Natural killer cell treated with Interleukin-12 subunit alpha and Interleukin-12 subunit beta and Interleukin-15 and Interleukin-18, amount 100 ng/mL, for 72 hours (primary cell): ENCODE results near the gene SERTM1. TPM values are rescaled to one million over a fixed set of nuclear protein-coding genes. Genes with fewer than 3 reads are reported as not detected.
A peak's percentile ranks its signal among the peaks of the same experiment; 100 is the strongest.

Source experiments
- ATAC-seq, 2 donors: fragments of 150-1000 bp; cut with Tn5 transposase in 1 of 2; sonication (Bioruptor Pico), chemical (Tn5 transposase) in 1 of 2; 2 replicates each; pipeline ENCODE4 v1.10.0; 2021
- DNase-seq: peaks from one replicate; pipeline ENCODE4 v3.0.0; 2022; ENCODE audit warnings: low spot score
- H3K27ac Mint-ChIP-seq, 2 donors: 1 replicate in 1 of 2; 2 replicates in 1 of 2; pipeline ENCODE4 v1.8.0; 2022; ENCODE audit warnings: mixed read lengths in 2 of 2, mild to moderate bottlenecking in 1 of 2, moderate library complexity in 1 of 2
- H3K27me3 Mint-ChIP-seq, 2 donors: 1 replicate in 1 of 2; 2 replicates in 1 of 2; pipeline ENCODE4 v1.8.0; 2022; ENCODE audit warnings: mixed read lengths in 2 of 2
- H3K36me3 Mint-ChIP-seq: one replicate; pipeline ENCODE4 v1.8.0; 2022; ENCODE audit warnings: mixed read lengths
- H3K4me1 Mint-ChIP-seq, 2 donors: 1 replicate in 1 of 2; 2 replicates in 1 of 2; pipeline ENCODE4 v1.8.0; 2022; ENCODE audit warnings: low read depth in 2 of 2, mixed read lengths in 2 of 2, mild to moderate bottlenecking in 1 of 2
- H3K4me3 Mint-ChIP-seq: one replicate; pipeline ENCODE4 v1.8.0; 2022; ENCODE audit warnings: mixed read lengths
- H3K9me3 Mint-ChIP-seq: 2 replicates; pipeline ENCODE4 v1.8.0; 2022; ENCODE audit warnings: mixed read lengths
- total RNA-seq, 2 donors: library from RNA; stranded (reverse); gene quantifications; one replicate each; pipeline ENCODE4 v1.2.3, GENCODE V29; 2022

Gene SERTM1
- total RNA-seq, result not detected

- Mint-ChIP-seq H3K27me3 (peaks cover 22 to 47% of the 10 kb centered on the region in 2 donors), H3K9me3 (peaks cover 3% of the 10 kb centered on the region), H3K36me3 (peaks cover 6% of the 10 kb centered on the region), H3K4me3 (no peak within 1 kb of the TSS), H3K27ac (no peak within 1 kb of the TSS), H3K4me1 (no peaks in the 10 kb centered on the region)
- ATAC-seq, result peak; percentile 24 to 27
- no peak for DNase-seq
These were observed at the start of gene SERTM1 for GRCh38 chr13:36673838-36674326. TSS of gene SERTM1 (plus strand) at chr13:36674020. CDS start at chr13:36695079, 21,059 bp downstream.

- H3K27me3 Mint-ChIP-seq, result no peaks in the 10 kb centered on the region
- H3K4me3 Mint-ChIP-seq, result no peak overlapping the region
- no peak overlapping the region for H3K27ac Mint-ChIP-seq
- ATAC-seq (no peak), DNase-seq (no peak)
- no peaks in the 10 kb centered on the region for H3K36me3 Mint-ChIP-seq
- H3K4me1 Mint-ChIP-seq, result no peaks in the 10 kb centered on the region
- H3K9me3 Mint-ChIP-seq, result peaks cover 10% of the 10 kb centered on the region
These were observed 45.3 kb upstream of the SERTM1 start for GRCh38 chr13:36628377-36629056.

GRCh38 chr13:36629057-36629385 lies 44.8 kb upstream of the SERTM1 start:
- ATAC-seq, result no peak
- H3K4me1 Mint-ChIP-seq, result no peaks in the 10 kb centered on the region
- H3K4me3 Mint-ChIP-seq, result no peak overlapping the region
- DNase-seq, result no peak
- no peak overlapping the region for H3K27ac Mint-ChIP-seq
- no peaks in the 10 kb centered on the region for H3K27me3 Mint-ChIP-seq
- peaks cover 10% of the 10 kb centered on the region for H3K9me3 Mint-ChIP-seq
- no peaks in the 10 kb centered on the region for H3K36me3 Mint-ChIP-seq

- H3K27me3 Mint-ChIP-seq, result no peaks in the 10 kb centered on the region
- no peaks in the 10 kb centered on the region for H3K36me3 Mint-ChIP-seq
- H3K4me1 Mint-ChIP-seq, result no peaks in the 10 kb centered on the region
- H3K4me3 Mint-ChIP-seq, result no peak overlapping the region
- peaks cover 7% of the 10 kb centered on the region for H3K9me3 Mint-ChIP-seq
- no peak for ATAC-seq
- DNase-seq, result no peak
- no peak overlapping the region for H3K27ac Mint-ChIP-seq
These were observed 43.5 kb upstream of the SERTM1 start for GRCh38 chr13:36630181-36630803.

GRCh38 chr13:36639610-36640009 lies 34.2 kb upstream of the SERTM1 start:
- H3K4me3 Mint-ChIP-seq, result no peak overlapping the region
- DNase-seq, result no peak
- peaks cover 6% of the 10 kb centered on the region for H3K9me3 Mint-ChIP-seq
- no peaks in the 10 kb centered on the region for H3K4me1 Mint-ChIP-seq
- H3K36me3 Mint-ChIP-seq, result no peaks in the 10 kb centered on the region
- H3K27me3 Mint-ChIP-seq, result no peaks in the 10 kb centered on the region
- no peak overlapping the region for H3K27ac Mint-ChIP-seq
- ATAC-seq, result no peak

GRCh38 chr13:36650611-36651010 lies 23.2 kb upstream of the SERTM1 start:
- peaks cover 4% of the 10 kb centered on the region for H3K9me3 Mint-ChIP-seq
- ATAC-seq (no peak), DNase-seq (no peak)
- no peaks in the 10 kb centered on the region for H3K36me3 Mint-ChIP-seq
- no peak overlapping the region for H3K4me3 Mint-ChIP-seq
- no peaks in the 10 kb centered on the region for H3K27me3 Mint-ChIP-seq
- H3K27ac Mint-ChIP-seq, result no peak overlapping the region
- H3K4me1 Mint-ChIP-seq, result no peaks in the 10 kb centered on the region

- ATAC-seq (no peak), DNase-seq (no peak)
- Mint-ChIP-seq H3K4me3 (no peak overlapping the region), H3K4me1 (no peaks in the 10 kb centered on the region), H3K27me3 (peaks cover under 1 to 4% of the 10 kb centered on the region in 2 donors), H3K9me3 (peaks cover 5% of the 10 kb centered on the region), H3K27ac (no peak overlapping the region), H3K36me3 (no peaks in the 10 kb centered on the region)
These were observed 8.2 kb upstream of the SERTM1 start for GRCh38 chr13:36665630-36666029.

GRCh38 chr13:36666477-36667229 lies 7.2 kb upstream of the SERTM1 start:
- DNase-seq, result no peak
- Mint-ChIP-seq H3K4me1 (no peaks in the 10 kb centered on the region), H3K36me3 (no peaks in the 10 kb centered on the region), H3K27me3 (peaks cover 4 to 7% of the 10 kb centered on the region in 2 donors), H3K27ac (no peak overlapping the region), H3K4me3 (no peak overlapping the region), H3K9me3 (peaks cover 5% of the 10 kb centered on the region)
- ATAC-seq, result no peak

GRCh38 chr13:36668316-36668715 lies 5.5 kb upstream of the SERTM1 start:
- Mint-ChIP-seq H3K9me3 (peaks cover 5% of the 10 kb centered on the region), H3K27me3 (peaks cover 12 to 24% of the 10 kb centered on the region in 2 donors)
- ATAC-seq, result no peak

GRCh38 chr13:36673352-36673751 lies 468 bp upstream of the SERTM1 start:
- ATAC-seq (peak in 1 of 2 donors; percentile 28), DNase-seq (no peak)
- Mint-ChIP-seq H3K9me3 (peaks cover 3% of the 10 kb centered on the region), H3K36me3 (peaks cover 6% of the 10 kb centered on the region), H3K4me3 (no peak overlapping the region), H3K27ac (no peak overlapping the region), H3K4me1 (no peaks in the 10 kb centered on the region), H3K27me3 (peaks cover 22 to 47% of the 10 kb centered on the region in 2 donors)

More at GRCh38 chr13:36668316-36668715, 5.5 kb upstream of the SERTM1 start:
- Mint-ChIP-seq H3K27ac (no peak overlapping the region), H3K4me1 (no peaks in the 10 kb centered on the region), H3K36me3 (no peaks in the 10 kb centered on the region), H3K4me3 (no peak overlapping the region)
- no peak for DNase-seq

GRCh38 chr13:36674337-36675212 lies 755 bp downstream of the SERTM1 start:
- H3K27ac Mint-ChIP-seq, result no peak overlapping the region
- no peak overlapping the region for H3K4me3 Mint-ChIP-seq
- H3K4me1 Mint-ChIP-seq, result no peaks in the 10 kb centered on the region
- peaks cover 21 to 47% of the 10 kb centered on the region in 2 donors for H3K27me3 Mint-ChIP-seq
- H3K9me3 Mint-ChIP-seq, result peaks cover 2% of the 10 kb centered on the region
- peaks cover 6% of the 10 kb centered on the region for H3K36me3 Mint-ChIP-seq
- ATAC-seq, result peak in 1 of 2 donors; percentile 32
- DNase-seq, result no peak

GRCh38 chr13:36675213-36675536 lies 1.4 kb downstream of the SERTM1 start:
- no peaks in the 10 kb centered on the region for H3K4me1 Mint-ChIP-seq
- no peak overlapping the region for H3K27ac Mint-ChIP-seq
- DNase-seq (no peak), ATAC-seq (no peak)
- H3K9me3 Mint-ChIP-seq, result no peaks in the 10 kb centered on the region
- H3K4me3 Mint-ChIP-seq, result no peak overlapping the region
- peaks cover 6% of the 10 kb centered on the region for H3K36me3 Mint-ChIP-seq
- peaks cover 17 to 47% of the 10 kb centered on the region in 2 donors for H3K27me3 Mint-ChIP-seq

- H3K27me3 Mint-ChIP-seq, result peaks cover 0 to 10% of the 10 kb centered on the region in 2 donors
- no peaks in the 10 kb centered on the region for H3K4me1 Mint-ChIP-seq
- H3K4me3 Mint-ChIP-seq, result no peak overlapping the region
- DNase-seq (no peak), ATAC-seq (no peak)
- no peaks in the 10 kb centered on the region for H3K36me3 Mint-ChIP-seq
- no peak overlapping the region for H3K27ac Mint-ChIP-seq
- H3K9me3 Mint-ChIP-seq, result no peaks in the 10 kb centered on the region
These were observed 7.1 kb downstream of the SERTM1 start for GRCh38 chr13:36680913-36681312.
